Measurements from ENCODE around the gene HK1. TPM values are rescaled to one million over a fixed set of nuclear protein-coding genes. Genes with fewer than 3 reads are reported as not detected.

Gene HK1
- total RNA-seq, 1 donor from 2014 or later = 162 TPM

- no peak overlapping the region for H3K27ac Mint-ChIP-seq (ENCODE audit: unreplicated experiment)
- no peaks in the 10 kb centered on the region for H3K36me3 Mint-ChIP-seq (ENCODE audit: low read depth, unreplicated experiment)
- no peak for TF ChIP-seq CTCF (IDR thresholded peaks at IDR 0.05; ENCODE audit: unreplicated experiment)
- H3K9me3 Mint-ChIP-seq (ENCODE audit: unreplicated experiment) = no peaks in the 10 kb centered on the region
- no peak overlapping the region for H3K4me3 Mint-ChIP-seq (ENCODE audit: unreplicated experiment)
- H3K27me3 Mint-ChIP-seq (ENCODE audit: unreplicated experiment) = peaks cover 2% of the 10 kb centered on the region
- peaks cover 4% of the 10 kb centered on the region for H3K4me1 Mint-ChIP-seq (ENCODE audit: unreplicated experiment)
- DNase-seq (ENCODE audit: low spot score) = no peak
These were observed 7.4 kb downstream of the HK1 start for GRCh38 chr10:69285699-69286098.

GRCh38 chr10:69287181-69287580 is 8.9 kb downstream of the HK1 start:
- Mint-ChIP-seq H3K4me1 (ENCODE audit: unreplicated experiment) (peaks cover 4% of the 10 kb centered on the region), H3K9me3 (ENCODE audit: unreplicated experiment) (no peaks in the 10 kb centered on the region), H3K27ac (ENCODE audit: unreplicated experiment) (no peak overlapping the region), H3K27me3 (ENCODE audit: unreplicated experiment) (peaks cover 2% of the 10 kb centered on the region), H3K36me3 (ENCODE audit: low read depth, unreplicated experiment) (no peaks in the 10 kb centered on the region), H3K4me3 (ENCODE audit: unreplicated experiment) (no peak overlapping the region)
- no peak for DNase-seq (ENCODE audit: low spot score)
- TF ChIP-seq CTCF (IDR thresholded peaks at IDR 0.05; ENCODE audit: unreplicated experiment) = no peak

- TF ChIP-seq CTCF (IDR thresholded peaks at IDR 0.05; ENCODE audit: unreplicated experiment) = no peak
- Mint-ChIP-seq H3K4me3 (ENCODE audit: unreplicated experiment) (no peak overlapping the region), H3K27me3 (ENCODE audit: unreplicated experiment) (peaks cover 2% of the 10 kb centered on the region), H3K4me1 (ENCODE audit: unreplicated experiment) (peaks cover 4% of the 10 kb centered on the region), H3K9me3 (ENCODE audit: unreplicated experiment) (no peaks in the 10 kb centered on the region), H3K27ac (ENCODE audit: unreplicated experiment) (no peak overlapping the region), H3K36me3 (ENCODE audit: low read depth, unreplicated experiment) (no peaks in the 10 kb centered on the region)
- no peak for DNase-seq (ENCODE audit: low spot score)
These were observed 12.7 kb downstream of the HK1 start for GRCh38 chr10:69290993-69291392.

- no peaks in the 10 kb centered on the region for H3K36me3 Mint-ChIP-seq (ENCODE audit: low read depth, unreplicated experiment)
- no peak for DNase-seq (ENCODE audit: low spot score)
- no peak for TF ChIP-seq CTCF (IDR thresholded peaks at IDR 0.05; ENCODE audit: unreplicated experiment)
- no peak overlapping the region for H3K27ac Mint-ChIP-seq (ENCODE audit: unreplicated experiment)
- no peak overlapping the region for H3K4me3 Mint-ChIP-seq (ENCODE audit: unreplicated experiment)
- H3K9me3 Mint-ChIP-seq (ENCODE audit: unreplicated experiment) = no peaks in the 10 kb centered on the region
- peaks cover 2% of the 10 kb centered on the region for H3K27me3 Mint-ChIP-seq (ENCODE audit: unreplicated experiment)
- H3K4me1 Mint-ChIP-seq (ENCODE audit: unreplicated experiment) = peaks cover 8% of the 10 kb centered on the region
These were observed 14.2 kb downstream of the HK1 start for GRCh38 chr10:69292459-69292858.

- H3K27me3 Mint-ChIP-seq (ENCODE audit: unreplicated experiment) = no peaks in the 10 kb centered on the region
- peaks cover 8% of the 10 kb centered on the region for H3K4me1 Mint-ChIP-seq (ENCODE audit: unreplicated experiment)
- DNase-seq (ENCODE audit: low spot score) = no peak
- H3K36me3 Mint-ChIP-seq (ENCODE audit: low read depth, unreplicated experiment) = no peaks in the 10 kb centered on the region
- no peak overlapping the region for H3K27ac Mint-ChIP-seq (ENCODE audit: unreplicated experiment)
- no peak overlapping the region for H3K4me3 Mint-ChIP-seq (ENCODE audit: unreplicated experiment)
- H3K9me3 Mint-ChIP-seq (ENCODE audit: unreplicated experiment) = no peaks in the 10 kb centered on the region
- TF ChIP-seq CTCF (IDR thresholded peaks at IDR 0.05; ENCODE audit: unreplicated experiment) = no peak
These were observed 16.8 kb downstream of the HK1 start for GRCh38 chr10:69295027-69295636.

Data from endothelial cell (in vitro differentiated cells).